Prostate gland (tissue), 2 donors: ENCODE measurements around the gene BLM.

ENCODE experiments used
- CTCF ChIP-seq, 4 experiments: fragments of 200-600 bp in 2 of 4; fragments of 450-650 bp in 2 of 4; sonication (generic) in 2 of 4; IDR thresholded peaks; 1 replicate in 3 of 4; 2 replicates in 1 of 4; pipeline ENCODE4 v1.5.1; 2016 to 2019; ENCODE audit warnings: antibody characterized with exemption in 4 of 4, mild to moderate bottlenecking in 2 of 4, moderate library complexity in 2 of 4
- POLR2AphosphoS5 ChIP-seq: sonication (generic); formaldehyde crosslinking; IDR thresholded peaks from one replicate; pipeline ENCODE4 v1.6.1; 2017; ENCODE audit warnings: antibody characterized with exemption

GRCh38 chr15:90807074-90807785 lies 90.1 kb downstream of the BLM start:
- TF ChIP-seq POLR2AphosphoS5 (no peak), CTCF (IDR thresholded peaks at IDR 0.05) (no peak)
